Amniotic stem cell (primary cell): ENCODE results near the gene CIRBP.

Experiments
- DNase-seq: peaks from one replicate; lab custom pipeline; 2025; lab: John Stamatoyannopoulos, UW

CIRBP gene

DNA sequence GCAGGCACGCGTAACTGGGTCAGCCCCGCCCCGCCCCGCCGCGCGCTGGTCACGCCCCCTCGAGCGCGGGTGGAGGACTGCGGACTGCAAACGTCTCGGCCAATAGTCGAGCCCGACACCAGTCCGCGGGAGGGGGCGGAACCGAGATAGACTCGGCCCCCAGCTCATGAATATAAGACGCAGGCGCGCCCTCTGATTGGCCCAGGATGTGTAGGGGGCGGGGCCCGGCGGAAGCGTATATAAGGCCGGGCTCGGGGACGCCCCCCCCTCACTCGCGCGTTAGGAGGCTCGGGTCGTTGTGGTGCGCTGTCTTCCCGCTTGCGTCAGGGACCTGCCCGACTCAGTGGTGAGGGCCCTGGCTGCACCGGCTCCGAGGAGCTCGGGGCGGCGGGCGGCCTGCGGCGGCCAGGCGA lies at the start of gene CIRBP:
Gene CIRBP, plus strand, starts transcription at position 268 of the 413 bp plus-strand sequence. CDS start 1,602 bp downstream, outside the sequence.
- DNase-seq: peak; percentile 98

DNA sequence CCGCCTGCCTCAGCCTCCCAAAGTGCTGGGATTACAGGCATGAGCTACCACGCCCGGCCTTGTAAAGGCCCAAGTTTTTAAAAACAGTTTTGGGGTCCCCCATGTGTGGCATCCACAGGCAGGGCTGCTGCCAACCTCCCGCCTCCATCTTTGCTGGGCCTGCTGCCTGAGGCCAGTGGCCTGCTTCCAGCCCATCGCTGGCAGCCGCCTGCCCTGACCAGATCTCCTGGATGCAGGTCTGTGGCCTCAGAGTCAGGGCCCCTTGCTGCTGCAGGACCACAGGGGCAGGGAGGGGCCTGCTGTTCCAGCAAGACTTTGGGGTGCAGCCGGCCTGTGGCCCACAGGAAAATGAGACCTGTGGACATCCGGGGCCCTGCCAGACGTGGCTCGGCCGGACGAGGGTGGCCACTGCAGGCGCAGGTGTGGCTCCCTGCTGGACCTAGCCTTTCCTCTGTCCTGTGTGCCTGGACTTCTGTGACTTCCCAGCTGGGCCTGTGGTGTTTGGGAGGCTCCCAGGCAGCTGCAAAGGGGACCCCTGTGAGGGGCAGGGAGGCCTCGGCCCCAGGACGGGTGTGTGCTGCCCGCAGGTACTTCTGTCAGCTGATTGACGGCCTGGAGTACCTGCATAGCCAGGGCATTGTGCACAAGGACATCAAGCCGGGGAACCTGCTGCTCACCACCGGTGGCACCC lies 49.2 kb upstream of the CIRBP start:
- no peak for DNase-seq

DNA sequence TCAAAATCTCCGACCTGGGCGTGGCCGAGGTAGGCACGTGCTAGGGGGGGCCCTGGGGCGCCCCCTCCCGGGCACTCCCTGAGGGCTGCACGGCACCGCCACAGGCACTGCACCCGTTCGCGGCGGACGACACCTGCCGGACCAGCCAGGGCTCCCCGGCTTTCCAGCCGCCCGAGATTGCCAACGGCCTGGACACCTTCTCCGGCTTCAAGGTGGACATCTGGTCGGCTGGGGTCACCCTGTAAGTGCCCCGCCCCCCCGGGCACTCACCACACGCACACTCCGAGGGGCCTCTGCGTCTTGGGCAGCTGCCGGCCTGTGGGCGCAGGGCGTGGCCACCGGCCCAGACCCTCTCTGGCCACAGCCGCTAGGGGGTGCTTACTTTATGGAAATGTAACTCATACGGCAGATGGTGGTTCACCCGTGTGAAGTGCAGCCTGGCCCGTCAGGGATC lies 48.6 kb upstream of the CIRBP start:
- DNase-seq: no peak

DNA sequence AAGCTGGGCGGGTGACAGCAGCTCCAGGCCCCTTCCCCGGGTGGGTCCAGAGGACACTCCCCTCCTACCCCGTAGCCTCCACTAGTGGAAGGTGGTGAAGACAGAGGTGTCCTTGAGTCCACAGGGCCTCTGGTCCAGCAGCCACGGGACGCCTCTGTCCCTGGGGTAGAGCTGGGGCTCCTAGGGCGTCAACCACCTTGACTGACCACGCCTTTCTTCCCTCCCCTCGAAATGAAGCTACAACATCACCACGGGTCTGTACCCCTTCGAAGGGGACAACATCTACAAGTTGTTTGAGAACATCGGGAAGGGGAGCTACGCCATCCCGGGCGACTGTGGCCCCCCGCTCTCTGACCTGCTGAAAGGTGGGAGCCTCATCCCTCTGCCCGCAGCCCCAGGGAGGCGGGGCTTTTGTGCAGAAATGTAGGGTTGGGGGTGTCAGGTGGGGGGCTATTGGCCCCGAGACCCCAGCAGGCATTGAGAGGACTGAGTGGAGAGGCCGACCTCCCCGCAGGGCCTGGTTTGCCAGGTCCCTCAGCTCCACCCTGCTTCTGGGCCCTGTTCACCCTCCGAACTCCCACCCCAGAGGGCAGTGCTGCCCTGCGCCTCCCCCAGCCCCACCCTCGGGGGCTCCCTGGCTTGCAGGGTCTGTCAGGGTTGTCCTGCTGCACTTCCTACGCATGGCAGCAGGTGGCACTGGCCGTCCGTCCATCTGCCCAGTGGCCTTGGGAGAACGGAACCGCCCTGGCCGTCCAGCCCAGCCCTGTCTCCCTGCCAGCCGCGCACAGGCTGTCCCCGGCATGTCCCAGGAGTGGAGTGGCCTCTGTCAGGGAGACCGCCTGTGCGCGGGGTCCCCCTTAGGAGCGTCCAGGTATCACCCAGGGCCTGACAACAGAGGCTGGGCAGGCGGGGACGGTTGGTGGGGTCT lies 47.9 kb upstream of the CIRBP start:
- DNase-seq: no peak

GRCh38 chr19:1221904-1222255 lies 47.3 kb upstream of the CIRBP start:
- no peak for DNase-seq

DNA sequence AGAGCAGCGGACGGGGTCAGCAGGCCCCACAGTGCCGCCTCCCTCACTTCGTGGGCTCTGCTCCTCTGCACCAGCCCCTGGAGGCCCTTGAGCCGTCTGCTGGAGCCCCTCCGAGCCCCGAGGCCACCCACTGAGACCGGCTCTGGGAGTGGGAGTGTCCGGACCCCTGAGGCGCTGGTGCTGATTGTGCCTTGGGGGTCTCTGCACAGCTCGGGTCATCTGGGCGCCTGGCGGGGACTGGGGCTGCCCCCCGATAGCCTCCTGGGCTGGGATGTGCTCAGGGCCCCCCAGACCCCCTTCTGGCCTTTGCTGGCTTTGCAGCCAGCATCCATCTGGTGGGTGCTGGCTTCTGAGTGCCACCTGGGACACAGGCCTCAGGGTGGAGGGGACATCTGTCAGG lies 46.7 kb upstream of the CIRBP start:
- DNase-seq: no peak

DNA sequence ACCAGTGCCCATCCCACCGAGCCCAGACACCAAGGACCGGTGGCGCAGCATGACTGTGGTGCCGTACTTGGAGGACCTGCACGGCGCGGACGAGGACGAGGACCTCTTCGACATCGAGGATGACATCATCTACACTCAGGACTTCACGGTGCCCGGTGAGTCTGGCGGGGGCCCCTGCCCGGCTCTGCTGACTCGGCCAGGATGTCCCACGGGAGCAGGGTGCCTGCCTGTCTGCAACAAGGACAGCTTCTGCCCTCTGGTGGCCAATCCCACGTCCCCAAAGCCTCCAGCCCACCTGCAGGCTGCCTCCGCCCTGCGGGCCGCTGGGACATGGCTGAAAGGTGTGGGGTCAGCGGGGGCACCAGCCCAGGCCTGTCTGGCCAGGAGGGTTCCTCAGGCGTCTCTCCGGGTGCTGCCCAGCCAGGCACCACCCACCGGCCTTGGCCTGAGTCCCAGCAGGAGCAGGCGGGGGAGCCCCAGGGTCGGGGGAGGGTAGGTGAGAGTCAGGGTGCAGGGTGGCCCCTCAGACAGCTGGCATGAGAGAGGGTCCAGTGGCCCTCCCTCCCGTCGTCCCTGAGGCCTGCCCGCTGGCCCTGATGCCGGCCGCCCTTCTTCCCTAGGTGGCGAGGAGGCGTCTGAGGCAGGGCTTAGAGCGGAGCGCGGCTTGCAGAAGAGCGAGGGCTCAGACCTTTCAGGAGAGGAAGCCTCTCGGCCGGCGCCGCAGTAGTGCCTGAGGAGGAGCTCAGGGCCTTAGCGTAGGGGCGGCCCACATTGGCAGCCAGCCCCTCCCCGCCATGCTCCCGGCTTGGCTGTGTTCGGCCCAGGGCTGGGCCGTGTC lies 45.9 kb upstream of the CIRBP start:
- DNase-seq: no peak

DNA sequence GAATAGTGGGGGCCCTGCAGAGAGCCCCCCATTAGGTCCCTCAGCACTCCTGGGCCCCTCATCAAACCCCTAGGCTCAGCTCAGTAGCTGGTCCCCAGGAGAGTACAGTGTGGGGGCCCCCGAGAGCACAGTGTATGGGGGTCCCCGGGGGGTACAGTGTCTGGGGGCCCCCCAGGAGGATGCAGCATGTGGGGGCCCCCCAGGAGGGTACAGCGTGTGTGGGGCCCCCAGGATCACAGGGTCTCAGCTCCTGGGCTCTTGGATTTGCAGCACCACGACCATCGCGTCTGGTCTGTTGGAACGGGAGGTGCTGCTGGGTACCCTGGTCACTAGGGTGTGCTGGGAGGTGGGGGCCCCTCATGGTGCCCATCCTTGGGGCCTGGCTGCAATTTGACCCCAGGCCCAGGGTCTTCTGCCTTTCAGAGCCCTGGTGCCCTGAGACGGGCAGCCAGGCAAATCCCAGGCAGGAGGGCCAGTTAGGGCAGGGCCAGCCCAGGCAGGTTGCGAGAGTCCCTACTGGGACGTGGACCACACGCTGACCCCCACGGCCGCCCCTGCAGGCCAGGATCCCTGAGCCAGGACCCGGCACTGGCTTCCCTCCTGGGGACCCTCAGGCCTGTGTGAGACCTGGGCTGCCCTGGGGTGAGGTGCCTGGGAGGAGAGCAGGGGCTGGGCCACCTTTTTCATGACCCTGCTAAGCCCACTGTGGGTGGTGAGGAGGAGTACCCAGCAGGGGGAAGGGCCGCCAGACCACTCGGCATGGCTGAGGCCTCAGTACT lies 44.9 kb upstream of the CIRBP start:
- DNase-seq: no peak

DNA sequence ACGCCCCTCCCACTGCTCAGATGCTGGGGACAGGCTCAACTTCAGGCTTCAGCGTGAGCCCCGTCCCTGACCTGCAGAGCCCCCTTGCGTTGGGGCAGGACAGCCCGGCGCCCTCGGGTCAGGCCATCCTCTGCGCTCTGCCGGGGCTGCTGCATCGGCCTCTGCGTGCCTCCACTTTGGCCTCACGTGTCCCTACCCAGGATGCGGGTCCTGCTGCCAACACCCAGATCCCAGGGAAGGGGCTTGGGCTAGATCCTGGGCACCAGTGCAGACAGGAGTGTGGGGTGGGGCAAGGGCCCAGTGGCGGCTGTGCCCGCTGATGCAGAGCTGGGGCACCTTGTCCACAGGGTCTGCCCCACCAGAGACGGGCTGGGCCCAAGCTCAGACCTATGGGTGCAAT lies 44.3 kb upstream of the CIRBP start:
- DNase-seq: no peak

- no peak for DNase-seq
These were observed 43.5 kb upstream of the CIRBP start for GRCh38 chr19:1225440-1226226.

GRCh38 chr19:1226227-1226518 lies 43.0 kb upstream of the CIRBP start:
- DNase-seq: no peak

GRCh38 chr19:1226522-1227303 lies 42.4 kb upstream of the CIRBP start:
- no peak for DNase-seq

DNA sequence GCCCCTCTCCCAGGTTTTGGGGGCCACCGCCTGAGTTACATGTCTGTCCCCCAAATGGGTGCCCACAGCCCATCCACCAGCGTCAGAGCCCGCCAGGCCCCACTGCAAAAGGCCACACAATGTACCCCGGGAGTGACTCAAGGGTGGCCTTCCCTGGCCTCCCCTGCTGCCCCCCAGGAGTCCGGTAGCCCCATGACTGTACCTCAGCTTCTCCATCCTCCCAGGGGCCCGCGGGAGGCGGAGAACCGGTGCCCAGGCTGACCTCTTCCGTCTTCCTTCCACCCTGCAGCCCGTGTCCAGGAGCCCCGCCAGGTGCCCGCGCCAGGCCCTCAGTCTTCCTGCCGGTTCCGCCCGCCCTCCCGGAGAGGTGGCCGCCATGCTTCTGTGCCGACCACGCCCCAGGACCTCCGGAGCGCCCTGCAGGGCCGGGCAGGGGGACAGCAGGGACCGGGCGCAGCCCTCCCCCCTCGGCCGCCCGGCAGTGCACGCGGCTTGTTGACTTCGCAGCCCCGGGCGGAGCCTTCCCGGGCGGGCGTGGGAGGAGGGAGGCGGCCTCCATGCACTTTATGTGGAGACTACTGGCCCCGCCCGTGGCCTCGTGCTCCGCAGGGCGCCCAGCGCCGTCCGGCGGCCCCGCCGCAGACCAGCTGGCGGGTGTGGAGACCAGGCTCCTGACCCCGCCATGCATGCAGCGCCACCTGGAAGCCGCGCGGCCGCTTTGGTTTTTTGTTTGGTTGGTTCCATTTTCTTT lies 41.7 kb upstream of the CIRBP start:
- no peak for DNase-seq

DNA sequence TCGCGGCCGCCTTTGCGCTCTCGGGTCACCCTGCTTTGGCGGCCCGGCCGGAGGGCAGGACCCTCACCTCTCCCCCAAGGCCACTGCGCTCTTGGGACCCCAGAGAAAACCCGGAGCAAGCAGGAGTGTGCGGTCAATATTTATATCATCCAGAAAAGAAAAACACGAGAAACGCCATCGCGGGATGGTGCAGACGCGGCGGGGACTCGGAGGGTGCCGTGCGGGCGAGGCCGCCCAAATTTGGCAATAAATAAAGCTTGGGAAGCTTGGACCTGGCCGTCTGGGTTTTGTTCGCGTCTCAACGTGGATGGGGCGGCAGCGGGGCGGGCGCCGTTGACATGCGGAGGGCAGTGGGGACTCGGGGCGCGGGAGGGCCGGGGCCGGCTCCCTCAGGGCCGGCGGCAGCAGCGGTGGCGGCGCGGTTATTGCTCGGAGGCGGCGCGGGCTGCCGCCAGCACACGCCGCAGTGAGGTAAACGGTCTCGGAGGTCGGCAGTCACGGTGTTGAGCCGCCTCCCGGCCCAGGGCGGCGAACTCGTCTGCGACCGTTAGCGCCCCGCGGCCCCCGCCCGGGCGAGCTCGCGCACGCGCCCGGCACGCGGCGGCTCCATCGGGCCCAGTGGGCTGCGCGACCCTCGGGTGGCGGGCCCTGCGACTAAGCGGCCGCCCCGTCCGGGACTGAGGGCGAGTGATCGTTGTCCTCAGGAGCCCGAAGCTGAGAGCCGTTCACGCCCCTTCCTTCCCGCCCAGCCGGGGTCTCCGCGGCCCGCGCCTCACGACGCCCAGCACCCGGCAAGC lies 40.8 kb upstream of the CIRBP start:
- DNase-seq: no peak

DNA sequence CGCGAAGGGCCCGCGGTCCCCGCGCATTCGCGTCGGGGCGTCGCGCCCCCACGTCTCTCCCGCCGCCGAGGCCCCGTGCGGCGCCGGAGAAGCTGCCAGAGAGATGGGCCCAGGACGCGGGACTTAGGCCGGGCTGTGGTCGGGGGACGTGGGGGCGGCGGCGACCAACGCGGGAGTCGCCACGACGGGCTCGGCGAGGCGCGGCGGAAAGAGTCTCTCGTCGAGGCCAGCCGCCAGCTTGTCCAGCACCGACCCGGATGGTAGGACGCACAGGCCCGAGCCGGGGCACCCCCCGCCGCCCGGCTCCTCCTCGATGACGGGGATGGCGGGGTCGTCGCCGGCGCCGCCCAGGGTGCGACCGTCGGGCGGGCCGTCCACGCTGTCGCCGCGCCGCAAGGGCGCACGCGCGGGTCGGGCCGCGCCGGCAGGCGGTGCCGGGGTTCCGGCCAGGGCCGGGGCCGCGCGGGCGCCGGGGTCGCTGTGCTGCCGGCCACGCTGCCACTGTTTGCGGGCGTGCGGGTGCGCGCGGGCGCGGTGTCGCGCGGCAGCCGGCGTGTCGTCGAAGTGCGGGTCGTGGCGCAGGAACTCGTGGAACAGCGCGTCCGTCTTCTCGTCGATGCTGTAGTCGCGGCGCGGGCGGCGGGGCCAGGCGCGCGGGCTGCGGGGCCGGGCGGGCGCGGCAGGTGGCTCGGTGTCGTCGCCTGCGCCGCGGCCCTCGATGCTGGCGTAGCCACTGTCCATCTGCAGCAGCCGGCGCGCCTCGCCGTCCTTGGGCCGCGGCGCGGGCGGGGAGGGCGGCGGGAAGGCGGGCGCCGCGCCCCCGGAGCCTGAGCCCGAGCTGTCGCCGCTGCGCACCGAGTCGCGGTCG lies 39.8 kb upstream of the CIRBP start:
- DNase-seq: no peak

DNA sequence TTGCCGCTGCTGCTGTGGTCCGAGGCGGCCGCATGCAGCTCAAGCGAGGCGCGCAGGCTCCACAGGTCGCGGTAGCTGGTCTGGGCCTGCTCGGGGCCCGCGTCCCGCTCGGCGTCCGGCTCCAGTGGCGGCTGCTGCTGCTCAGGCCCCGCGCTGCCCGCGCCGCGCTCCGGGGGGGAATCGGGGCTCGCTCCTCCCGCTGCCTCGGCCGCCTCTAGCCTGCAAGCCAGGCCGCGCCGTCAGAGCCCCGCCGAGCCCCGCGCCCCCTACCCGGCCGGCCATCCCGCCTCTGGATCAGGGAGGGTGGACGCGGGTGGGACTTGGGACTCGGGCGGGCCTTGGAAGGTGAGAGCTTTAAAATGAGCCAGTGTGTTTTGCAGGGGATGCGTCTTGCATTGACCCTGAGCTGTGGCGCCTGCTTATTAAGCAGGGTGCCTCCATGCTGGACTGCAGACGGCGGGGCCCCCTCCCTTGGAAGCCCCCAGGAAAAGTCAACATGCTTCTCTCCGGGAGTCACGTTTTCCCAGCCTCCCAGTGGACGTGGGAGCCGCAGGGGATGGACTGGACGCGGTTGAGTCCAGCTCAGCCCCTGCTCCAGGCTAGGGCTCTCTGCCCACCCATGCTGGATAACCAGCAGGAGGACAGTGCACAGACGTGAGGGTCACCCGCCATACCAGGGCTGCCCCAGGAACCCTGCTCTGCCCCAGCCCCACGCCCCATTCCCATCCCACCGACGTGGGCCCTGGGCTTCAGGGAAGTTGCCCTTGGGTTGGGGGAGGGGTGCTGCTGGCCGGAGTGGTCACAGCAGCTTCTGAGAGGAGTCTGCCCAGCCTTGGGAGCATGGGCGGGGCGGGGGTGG lies 39.0 kb upstream of the CIRBP start:
- no peak for DNase-seq
